GM19397 (cell line): ENCODE data around the gene KLHL42.

Experiments
- ATAC-seq: cut with Tn5 transposase; IDR thresholded peaks from one replicate; pipeline ENCODE4 v1.9.1; 2021; ENCODE audit warnings: mild to moderate bottlenecking, moderate library complexity; ENCODE audit not compliant: unreplicated experiment

KLHL42 gene

GRCh38 chr12:27779416-27779919 lies 565 bp upstream of the KLHL42 start:
- peak; percentile 12 for ATAC-seq

DNA sequence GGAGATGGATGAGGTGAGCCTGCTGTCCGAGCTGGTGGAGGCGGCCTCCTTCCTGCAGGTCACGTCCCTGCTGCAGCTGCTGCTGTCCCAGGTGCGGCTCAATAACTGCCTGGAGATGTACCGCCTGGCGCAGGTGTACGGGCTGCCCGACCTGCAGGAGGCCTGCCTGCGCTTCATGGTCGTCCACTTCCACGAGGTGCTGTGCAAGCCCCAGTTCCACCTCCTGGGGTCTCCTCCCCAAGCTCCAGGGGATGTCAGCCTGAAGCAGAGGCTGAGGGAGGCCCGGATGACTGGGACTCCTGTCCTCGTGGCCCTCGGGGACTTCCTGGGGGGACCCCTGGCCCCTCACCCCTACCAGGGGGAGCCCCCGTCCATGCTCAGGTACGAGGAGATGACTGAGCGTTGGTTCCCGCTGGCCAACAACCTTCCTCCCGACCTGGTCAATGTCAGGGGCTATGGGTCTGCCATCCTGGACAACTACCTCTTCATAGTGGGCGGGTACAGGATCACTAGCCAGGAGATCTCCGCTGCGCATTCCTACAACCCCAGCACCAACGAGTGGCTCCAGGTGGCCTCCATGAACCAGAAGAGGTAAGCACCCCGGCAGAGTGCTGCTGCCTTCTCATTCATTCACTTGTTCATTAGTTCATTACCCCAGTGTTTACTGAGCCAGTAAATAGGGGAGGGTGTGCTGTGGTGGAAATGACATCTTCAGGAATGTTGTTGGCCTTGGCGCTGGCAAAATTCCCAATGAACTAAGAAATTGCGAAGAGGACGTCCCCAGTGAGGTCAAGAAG lies 777 bp downstream of the KLHL42 start:
- ATAC-seq: peak; percentile 32

- no peak for ATAC-seq
These were observed 1.6 kb downstream of the KLHL42 start for GRCh38 chr12:27781680-27782079.

- ATAC-seq: no peak
These were observed 2.4 kb downstream of the KLHL42 start for GRCh38 chr12:27782481-27782880.

- no peak for ATAC-seq
These were observed 6.0 kb downstream of the KLHL42 start for GRCh38 chr12:27785882-27786570.

GRCh38 chr12:27787559-27787958 lies 7.5 kb downstream of the KLHL42 start:
- ATAC-seq: no peak

DNA sequence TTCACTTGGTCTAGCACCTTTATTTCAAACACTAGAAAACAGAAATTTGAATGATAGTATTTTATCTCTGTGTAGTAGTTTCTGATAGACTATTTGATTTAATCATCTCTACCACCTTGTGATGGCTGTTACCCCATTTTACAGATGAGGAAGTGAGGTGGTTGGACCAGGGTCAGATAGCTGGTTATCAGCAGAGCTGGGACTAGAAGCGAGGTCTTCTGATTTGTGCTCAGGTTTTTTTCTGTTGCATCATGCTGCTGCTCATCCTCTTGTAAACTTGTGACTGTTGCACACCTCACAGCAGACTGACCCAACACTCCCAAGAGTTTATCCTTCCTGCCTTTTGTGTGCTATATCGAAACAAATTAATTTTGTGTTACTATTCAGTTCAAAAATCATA lies 10.1 kb downstream of the KLHL42 start:
- ATAC-seq: no peak

DNA sequence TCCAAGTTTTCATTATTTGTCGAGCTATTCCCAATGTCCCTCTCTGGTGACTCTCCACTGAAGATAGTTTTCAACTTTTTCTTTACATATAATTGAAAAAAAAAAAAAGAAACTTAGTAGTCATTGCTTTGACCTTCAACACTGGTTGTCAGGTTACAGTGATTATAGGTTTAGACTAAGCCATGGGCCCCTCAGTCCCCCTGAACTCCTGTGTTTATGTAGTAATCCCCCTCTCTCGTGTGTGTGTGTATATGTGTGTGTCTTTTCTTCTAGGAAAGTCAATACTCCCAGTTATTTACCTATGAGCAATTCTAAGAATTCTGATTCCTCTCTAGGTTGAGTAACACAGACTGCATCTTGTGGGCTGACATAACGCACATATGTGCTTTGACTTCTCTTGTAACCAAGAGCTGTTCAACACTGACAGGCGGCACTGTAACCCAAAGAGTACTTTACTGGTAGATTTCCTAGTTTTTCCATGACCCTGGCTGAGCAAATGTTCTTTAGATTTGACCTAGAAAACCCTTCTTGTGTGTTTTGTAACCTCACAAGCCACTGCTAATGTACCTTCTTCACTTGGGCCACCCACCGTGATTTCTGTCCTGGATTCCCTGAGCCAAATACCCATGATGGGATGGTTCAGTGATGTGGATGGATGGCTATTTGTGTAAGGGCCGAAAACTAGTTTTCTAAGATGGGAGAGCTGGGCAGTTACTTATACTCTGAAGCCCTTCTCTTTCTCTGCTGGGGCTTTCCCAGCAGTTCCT lies 15.0 kb downstream of the KLHL42 start:
- no peak for ATAC-seq

GRCh38 chr12:27796128-27796527 lies 16.1 kb downstream of the KLHL42 start:
- no peak for ATAC-seq

DNA sequence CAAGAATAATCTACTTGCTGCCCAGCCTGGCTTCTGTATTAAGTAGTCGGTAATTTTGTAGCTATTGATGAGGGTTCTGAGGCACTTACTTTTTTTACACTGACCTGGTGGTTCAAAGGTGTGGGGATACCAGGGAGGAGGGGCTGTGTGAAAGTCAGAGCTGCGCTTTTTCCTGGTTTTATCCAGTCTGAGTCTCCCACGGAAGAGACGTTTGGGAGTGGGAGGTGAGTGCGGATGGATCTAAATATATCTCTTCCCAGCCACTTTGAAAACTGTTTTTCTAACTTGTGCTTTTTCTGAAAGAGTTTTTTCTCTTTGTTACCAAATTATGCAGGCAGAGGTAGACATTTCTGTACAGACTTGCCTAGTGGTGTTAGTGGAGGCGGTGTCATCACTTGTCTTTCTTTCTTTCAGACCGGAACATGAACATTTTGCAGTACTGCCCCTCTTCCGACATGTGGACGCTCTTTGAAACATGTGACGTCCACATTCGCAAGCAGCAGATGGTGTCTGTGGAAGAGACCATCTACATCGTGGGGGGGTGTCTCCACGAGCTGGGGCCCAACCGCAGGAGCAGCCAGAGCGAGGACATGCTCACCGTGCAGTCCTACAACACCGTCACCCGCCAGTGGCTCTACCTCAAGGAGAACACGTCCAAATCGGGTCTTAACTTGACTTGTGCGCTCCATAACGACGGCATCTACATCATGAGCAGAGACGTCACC lies 17.4 kb downstream of the KLHL42 start:
- no peak for ATAC-seq

- ATAC-seq: no peak
These were observed 20.8 kb downstream of the KLHL42 start for GRCh38 chr12:27800819-27801218.

GRCh38 chr12:27801630-27802029 lies 21.6 kb downstream of the KLHL42 start:
- ATAC-seq: no peak

- ATAC-seq: no peak
These were observed 22.5 kb downstream of the KLHL42 start for GRCh38 chr12:27802511-27802910.

GRCh38 chr12:27802936-27803335 lies 22.9 kb downstream of the KLHL42 start:
- no peak for ATAC-seq

DNA sequence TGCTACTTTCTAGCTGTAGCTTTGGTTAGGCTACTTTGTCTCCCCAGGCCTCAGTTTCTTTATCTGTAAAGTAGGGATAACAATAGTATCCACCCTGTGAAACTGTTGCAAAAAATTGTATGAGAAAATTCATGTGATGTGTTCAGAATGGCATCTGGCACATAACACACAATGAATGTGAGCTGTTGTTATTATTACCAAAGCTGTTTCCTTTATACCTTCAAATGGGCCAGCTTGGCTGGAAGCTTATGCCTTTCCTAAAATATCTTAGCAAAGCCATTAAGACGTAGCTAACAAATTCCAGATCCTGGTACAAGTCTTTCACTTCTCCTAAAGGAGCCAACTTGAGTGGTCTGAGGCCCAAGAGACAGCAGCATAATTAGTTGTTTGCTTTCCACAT lies 25.2 kb downstream of the KLHL42 start:
- no peak for ATAC-seq

GRCh38 chr12:27806259-27806658 lies 26.2 kb downstream of the KLHL42 start:
- no peak for ATAC-seq

- ATAC-seq: no peak
These were observed 27.1 kb downstream of the KLHL42 start for GRCh38 chr12:27807063-27807703.

GRCh38 chr12:27808841-27809240 lies 28.8 kb downstream of the KLHL42 start:
- ATAC-seq: no peak

- ATAC-seq: no peak
These were observed 30.7 kb downstream of the KLHL42 start for GRCh38 chr12:27810756-27811155.

GRCh38 chr12:27812502-27812901 lies 32.5 kb downstream of the KLHL42 start:
- ATAC-seq: no peak
